ENCODE results near the gene PDE9A. TPM values are rescaled to one million over a fixed set of nuclear protein-coding genes. Genes with fewer than 3 reads are reported as not detected.

PDE9A gene
- total and polyA plus RNA-seq, 4 experiments from 2014 or later = 2.2 to 9.2 (median 5.3) TPM

DNA sequence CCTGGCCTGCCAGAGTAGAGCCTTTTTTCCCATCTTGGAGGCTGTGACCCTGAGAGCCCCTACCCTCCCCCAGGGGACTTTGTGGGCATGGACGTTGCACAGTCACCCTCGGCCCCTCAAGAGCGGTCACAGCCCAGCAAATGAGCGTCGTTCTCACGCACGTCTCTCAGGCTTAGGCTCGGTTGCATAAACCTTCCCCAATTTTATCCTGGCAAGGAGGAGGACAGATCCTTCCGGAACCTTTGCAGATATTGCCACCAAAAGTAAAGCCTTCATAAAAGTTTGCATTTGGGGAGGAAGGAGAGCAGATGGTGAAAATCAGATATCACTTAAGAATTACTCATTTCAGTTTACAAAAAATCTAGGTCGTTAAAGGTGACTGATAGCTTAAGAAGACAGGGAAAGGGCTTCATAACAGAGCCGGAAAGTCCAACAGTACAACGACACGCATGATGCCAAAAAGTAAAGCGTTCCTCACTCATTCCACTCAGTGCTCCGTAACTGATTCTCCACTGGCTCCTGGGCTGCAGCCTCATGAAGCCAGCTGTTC is 29.3 kb downstream of the PDE9A start:
- POLR2A ChIA-PET (ENCODE audit: partially characterized antibody) = interaction anchor here (0.8 to 2.7 kb wide), 2 partner anchors 28 to 65 kb away, joined by 3 to 20 read pairs; no protein-coding TSS in a partner anchor
- H3K9me3 ChIP-seq (ENCODE audit: control insufficient read depth in 1 of 2, low read length in 2 of 2) = no peaks in the 10 kb centered on the region
- no peaks in the 10 kb centered on the region for H3K27me3 Mint-ChIP-seq
- peaks cover 30 to 64% (median 41%) of the 10 kb centered on the region in 4 donors for H3K4me1 Mint-ChIP-seq
- CTCF ChIA-PET (ENCODE audit: partially characterized antibody) = interaction anchor here (1.0 kb wide), 1 partner anchor 8 kb away, joined by 3 read pairs; no protein-coding TSS in a partner anchor
- peak overlapping the region in 5 of 8 donors; percentile 15 to 76 (median 42) for H3K4me3 Mint-ChIP-seq
- no peak for DNase-seq
- H3K27ac ChIP-seq (ENCODE audit: low read depth, low read length) = no peak overlapping the region
- intact Hi-C loops (cut with micrococcal nuclease) = loop anchor here (5.0 to 10.0 kb wide), 3 partner anchors 65 to 132 kb away; no protein-coding TSS in a partner anchor
- H3K4me1 ChIP-seq (ENCODE audit: insufficient read depth, low read length) = peaks cover 46% of the 10 kb centered on the region
- H3K36me3 ChIP-seq (ENCODE audit: insufficient read depth, low read length) = no peaks in the 10 kb centered on the region
- H3K4me3 ChIP-seq (ENCODE audit: low read length in 2 of 2) = no peak overlapping the region
- no peaks in the 10 kb centered on the region for H3K9me3 Mint-ChIP-seq
- H3K27ac Mint-ChIP-seq = peak overlapping the region; percentile 3 to 82 (median 42)
- no peaks in the 10 kb centered on the region for H3K27me3 ChIP-seq (ENCODE audit: insufficient read depth, low read length)
- H3K36me3 Mint-ChIP-seq = peaks cover 0 to under 1% of the 10 kb centered on the region in 2 donors

DNA sequence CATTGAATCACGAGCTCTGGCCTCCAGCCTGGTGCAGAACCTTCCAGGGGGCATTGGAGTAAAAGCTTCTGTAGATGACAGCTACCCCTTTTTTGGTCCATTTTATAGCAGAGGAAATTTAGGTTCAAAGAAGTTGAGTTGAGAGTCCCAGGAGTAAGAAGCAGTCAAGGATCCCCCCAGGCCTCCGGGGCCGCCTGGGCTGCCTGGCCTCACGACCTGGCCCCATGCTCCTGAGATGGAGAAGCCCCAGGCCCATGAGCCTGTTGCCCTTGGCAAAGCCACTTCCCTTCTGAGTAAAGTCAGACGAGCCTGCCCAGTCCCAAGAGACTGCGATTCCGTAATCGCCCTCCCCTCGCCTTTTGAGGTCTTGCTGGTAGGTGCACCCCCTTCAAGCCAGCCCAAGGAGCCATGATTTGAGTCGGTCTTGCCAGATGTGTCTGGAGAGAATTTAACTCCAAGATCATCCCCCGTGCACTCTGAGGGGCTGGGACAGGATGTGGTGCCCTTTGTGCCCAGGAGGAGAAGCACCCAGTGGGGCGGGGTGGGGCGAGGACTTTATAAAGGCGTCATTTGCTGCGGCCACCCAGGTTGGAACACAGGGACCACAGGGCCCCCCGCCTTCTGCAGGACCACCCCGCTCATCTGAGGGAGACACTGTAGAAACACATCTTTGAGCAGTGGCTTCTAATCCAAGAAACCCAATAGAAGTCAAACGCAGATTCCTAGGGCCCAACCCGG is 30.1 kb downstream of the PDE9A start:
- peak overlapping the region; percentile 86 to 95 (median 91) for H3K27ac Mint-ChIP-seq
- H3K4me1 Mint-ChIP-seq = peaks cover 27 to 56% (median 37%) of the 10 kb centered on the region in 4 donors
- Histone ChIP-seq H3K4me3 (ENCODE audit: low read length in 2 of 2) (peak overlapping the region; percentile 39 to 51), H3K27me3 (ENCODE audit: insufficient read depth, low read length) (no peaks in the 10 kb centered on the region), H3K9me3 (ENCODE audit: control insufficient read depth in 1 of 2, low read length in 2 of 2) (no peaks in the 10 kb centered on the region), H3K27ac (ENCODE audit: low read depth, low read length) (peak overlapping the region; percentile 19), H3K36me3 (ENCODE audit: insufficient read depth, low read length) (no peaks in the 10 kb centered on the region), H3K4me1 (ENCODE audit: insufficient read depth, low read length) (peaks cover 46% of the 10 kb centered on the region)
- CTCF ChIA-PET (ENCODE audit: partially characterized antibody) = interaction anchor here (1.0 kb wide), 1 partner anchor 9 kb away, joined by 3 read pairs; no protein-coding TSS in a partner anchor
- no peaks in the 10 kb centered on the region for H3K27me3 Mint-ChIP-seq
- peaks cover 0 to 3% of the 10 kb centered on the region in 2 donors for H3K36me3 Mint-ChIP-seq
- POLR2A ChIA-PET (ENCODE audit: partially characterized antibody) = interaction anchor here (0.8 to 2.7 kb wide), 8 partner anchors 29 to 209 kb away, joined by 3 to 20 read pairs (median 3); partner anchors contain the start of gene NDUFV3
- no peak for DNase-seq
- intact Hi-C loops (cut with micrococcal nuclease) = loop anchor here (2.0 to 10.0 kb wide), 4 partner anchors 64 to 131 kb away; no protein-coding TSS in a partner anchor
- H3K4me3 Mint-ChIP-seq = peak overlapping the region; percentile 74 to 90 (median 84)
- no peaks in the 10 kb centered on the region for H3K9me3 Mint-ChIP-seq

DNA sequence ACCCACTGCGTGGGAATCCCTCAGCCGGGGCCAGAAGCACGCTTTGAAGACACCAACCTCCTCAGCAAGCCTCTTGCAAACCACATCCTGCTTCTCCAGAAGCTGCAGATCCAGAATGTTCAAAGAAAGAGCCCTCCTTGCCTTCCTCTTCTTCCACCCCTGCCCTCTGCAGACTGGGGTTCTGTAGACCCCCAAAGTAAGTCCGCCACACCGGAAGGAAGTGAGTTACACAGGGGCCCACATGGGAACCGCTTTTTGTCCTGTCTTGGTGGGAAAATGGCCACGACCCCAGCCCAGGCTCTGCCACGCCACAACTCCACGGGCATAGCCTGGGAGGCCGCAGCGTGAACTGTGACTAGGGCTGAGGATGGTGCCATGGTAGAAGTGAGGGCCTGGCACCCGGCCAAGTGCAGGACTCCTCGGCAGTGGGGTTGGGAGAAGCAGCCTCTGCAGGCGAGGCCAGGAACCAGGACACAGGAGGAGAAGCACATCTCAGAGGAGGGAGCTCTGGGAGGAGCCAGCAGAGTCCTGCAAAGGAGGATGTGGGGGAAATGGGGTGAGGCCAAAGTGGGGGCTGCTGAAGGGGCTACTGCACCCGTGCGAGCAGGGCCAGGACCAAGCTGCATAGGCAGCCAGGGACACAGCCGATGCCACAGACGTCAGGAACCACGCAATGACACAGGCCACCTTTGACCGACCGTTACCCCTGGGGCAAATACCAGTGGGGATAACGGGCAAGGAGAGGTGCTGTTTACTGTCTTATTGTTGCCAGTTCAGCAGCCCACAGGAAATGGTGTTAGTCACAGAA is 30.9 kb downstream of the PDE9A start:
- Histone ChIP-seq H3K27me3 (ENCODE audit: insufficient read depth, low read length) (no peaks in the 10 kb centered on the region), H3K27ac (ENCODE audit: low read depth, low read length) (peak overlapping the region; percentile 19), H3K9me3 (ENCODE audit: control insufficient read depth in 1 of 2, low read length in 2 of 2) (no peaks in the 10 kb centered on the region), H3K4me1 (ENCODE audit: insufficient read depth, low read length) (peaks cover 46% of the 10 kb centered on the region), H3K4me3 (ENCODE audit: low read length in 2 of 2) (peak overlapping the region; percentile 39 to 51), H3K36me3 (ENCODE audit: insufficient read depth, low read length) (no peaks in the 10 kb centered on the region)
- no peaks in the 10 kb centered on the region for H3K27me3 Mint-ChIP-seq
- H3K27ac Mint-ChIP-seq = peak overlapping the region; percentile 86 to 95 (median 91)
- ChIA-PET CTCF (ENCODE audit: partially characterized antibody) (interaction anchor here (1.0 to 1.3 kb wide), 4 partner anchors 10 to 129 kb away, joined by 3 to 6 read pairs (median 4); no protein-coding TSS in a partner anchor), POLR2A (ENCODE audit: partially characterized antibody) (interaction anchor here (0.7 to 2.7 kb wide), 11 partner anchors 9 to 457 kb away, joined by 3 to 20 read pairs (median 3); partner anchors contain the start of gene NDUFV3)
- peak; percentile 52 to 74 (median 62) for DNase-seq
- intact Hi-C loops (cut with micrococcal nuclease) = loop anchor here (2.0 to 10.0 kb wide), 4 partner anchors 63 to 130 kb away; no protein-coding TSS in a partner anchor
- peaks cover 0 to 3% of the 10 kb centered on the region in 2 donors for H3K36me3 Mint-ChIP-seq
- no peaks in the 10 kb centered on the region for H3K9me3 Mint-ChIP-seq
- H3K4me3 Mint-ChIP-seq = peak overlapping the region; percentile 74 to 90 (median 84)
- peaks cover 27 to 54% (median 37%) of the 10 kb centered on the region in 4 donors for H3K4me1 Mint-ChIP-seq

DNA sequence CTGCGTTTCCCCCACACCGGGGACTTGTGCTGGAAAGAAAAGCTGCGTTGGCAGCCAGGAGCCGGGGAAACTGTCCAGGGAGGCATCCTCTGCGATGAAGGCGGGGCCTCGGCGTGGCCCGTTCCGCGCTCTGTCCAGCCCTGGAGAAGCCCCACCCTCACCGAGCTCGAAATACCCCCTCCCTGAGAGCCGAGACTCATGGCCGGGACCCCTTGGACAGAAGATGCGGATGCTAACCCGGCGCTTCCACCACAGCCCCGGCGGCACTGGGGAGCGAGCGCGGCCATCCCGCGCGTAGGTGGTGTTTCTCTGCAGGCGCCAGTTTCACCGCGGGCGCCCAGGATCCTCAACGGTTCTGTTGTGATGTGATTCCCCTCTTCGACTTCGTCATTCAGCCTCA is 31.6 kb downstream of the PDE9A start:
- no peaks in the 10 kb centered on the region for H3K9me3 ChIP-seq (ENCODE audit: control insufficient read depth in 1 of 2, low read length in 2 of 2)
- peak overlapping the region in 1 of 2 donors; percentile 51 for H3K4me3 ChIP-seq (ENCODE audit: low read length in 2 of 2)
- no peaks in the 10 kb centered on the region for H3K9me3 Mint-ChIP-seq
- H3K36me3 Mint-ChIP-seq = peaks cover 0 to 3% of the 10 kb centered on the region in 2 donors
- peak overlapping the region; percentile 74 to 90 (median 84) for H3K4me3 Mint-ChIP-seq
- H3K27ac ChIP-seq (ENCODE audit: low read depth, low read length) = peak overlapping the region; percentile 19
- intact Hi-C loops (cut with micrococcal nuclease) = loop anchor here (2.0 to 10.0 kb wide), 2 partner anchors 98 to 130 kb away; no protein-coding TSS in a partner anchor
- peaks cover 27 to 54% (median 37%) of the 10 kb centered on the region in 4 donors for H3K4me1 Mint-ChIP-seq
- no peaks in the 10 kb centered on the region for H3K27me3 ChIP-seq (ENCODE audit: insufficient read depth, low read length)
- peaks cover 46% of the 10 kb centered on the region for H3K4me1 ChIP-seq (ENCODE audit: insufficient read depth, low read length)
- no peaks in the 10 kb centered on the region for H3K36me3 ChIP-seq (ENCODE audit: insufficient read depth, low read length)
- ChIA-PET CTCF (ENCODE audit: partially characterized antibody) (interaction anchor here (1.0 to 1.3 kb wide), 4 partner anchors 9 to 128 kb away, joined by 3 to 6 read pairs (median 4); no protein-coding TSS in a partner anchor), POLR2A (ENCODE audit: partially characterized antibody) (interaction anchor here (0.7 to 2.7 kb wide), 8 partner anchors 8 to 458 kb away, joined by 3 to 20 read pairs (median 4); partner anchors contain the start of gene NDUFV3)
- DNase-seq = peak in 2 of 5 donors; percentile 11 to 46
- no peaks in the 10 kb centered on the region for H3K27me3 Mint-ChIP-seq
- H3K27ac Mint-ChIP-seq = peak overlapping the region in 6 of 7 donors; percentile 72 to 95 (median 86)

DNA sequence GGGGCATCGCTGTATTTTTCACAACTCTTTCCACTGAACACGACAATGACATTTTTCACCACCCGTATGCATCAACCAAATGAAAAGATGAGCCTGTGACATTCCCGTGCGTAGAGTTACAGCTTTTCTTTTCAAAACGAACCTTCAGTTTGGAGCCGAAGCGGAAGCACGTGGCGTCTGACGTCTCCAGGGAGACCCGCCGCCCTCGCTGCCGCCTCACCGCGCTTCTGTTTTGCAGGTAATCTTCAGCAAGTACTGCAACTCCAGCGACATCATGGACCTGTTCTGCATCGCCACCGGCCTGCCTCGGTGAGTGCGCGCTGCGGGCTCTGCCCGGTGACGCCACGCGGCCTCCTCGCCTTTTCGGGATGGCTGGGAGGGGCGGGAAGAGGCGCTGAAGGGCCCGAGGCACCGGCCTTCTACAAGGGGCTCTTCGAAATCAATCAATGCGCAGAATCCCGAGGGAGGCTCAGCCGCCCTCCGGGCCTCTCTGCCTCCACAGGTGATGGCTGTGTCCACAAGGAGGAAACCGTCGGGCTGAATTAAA is 32.6 kb downstream of the PDE9A start:
- POLR2A ChIA-PET (ENCODE audit: partially characterized antibody) = no interaction called here
- Histone ChIP-seq H3K4me3 (ENCODE audit: low read length in 2 of 2) (no peak overlapping the region), H3K36me3 (ENCODE audit: insufficient read depth, low read length) (no peaks in the 10 kb centered on the region), H3K27me3 (ENCODE audit: insufficient read depth, low read length) (no peaks in the 10 kb centered on the region), H3K4me1 (ENCODE audit: insufficient read depth, low read length) (peaks cover 45% of the 10 kb centered on the region), H3K9me3 (ENCODE audit: control insufficient read depth in 1 of 2, low read length in 2 of 2) (no peaks in the 10 kb centered on the region), H3K27ac (ENCODE audit: low read depth, low read length) (no peak overlapping the region)
- peaks cover 0 to 3% of the 10 kb centered on the region in 2 donors for H3K36me3 Mint-ChIP-seq
- H3K4me1 Mint-ChIP-seq = peaks cover 27 to 49% (median 36%) of the 10 kb centered on the region in 4 donors
- intact Hi-C loops (cut with micrococcal nuclease) = loop anchor here (2.0 to 10.0 kb wide), 2 partner anchors 97 to 129 kb away; no protein-coding TSS in a partner anchor
- DNase-seq = no peak
- CTCF ChIA-PET (ENCODE audit: partially characterized antibody) = no interaction called here
- peak overlapping the region in 3 of 8 donors; percentile 6 to 55 (median 38) for H3K4me3 Mint-ChIP-seq
- no peaks in the 10 kb centered on the region for H3K9me3 Mint-ChIP-seq
- no peaks in the 10 kb centered on the region for H3K27me3 Mint-ChIP-seq
- H3K27ac Mint-ChIP-seq = peak overlapping the region in 3 of 7 donors; percentile 10 to 60 (median 46)

DNA sequence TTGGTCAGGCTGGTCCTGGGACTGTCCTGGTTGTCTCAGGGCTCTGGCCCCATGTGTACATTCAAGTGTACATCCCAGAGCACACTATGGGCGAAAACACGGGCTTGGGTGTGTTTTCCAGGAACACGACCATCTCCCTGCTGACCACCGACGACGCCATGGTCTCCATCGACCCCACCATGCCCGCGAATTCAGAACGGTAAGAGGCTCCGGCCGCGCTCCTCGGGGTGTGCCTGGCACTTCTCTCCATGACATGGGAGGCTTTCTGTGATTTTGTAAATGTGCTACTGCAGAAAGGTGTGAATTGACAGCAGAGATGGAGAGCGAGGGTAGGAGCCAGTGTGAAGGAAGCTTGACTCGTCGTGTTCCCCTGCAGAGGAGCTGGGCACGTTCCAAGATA is 34.4 kb downstream of the PDE9A start:
- H3K27ac ChIP-seq (ENCODE audit: low read depth, low read length) = no peak overlapping the region
- no peaks in the 10 kb centered on the region for H3K36me3 ChIP-seq (ENCODE audit: insufficient read depth, low read length)
- intact Hi-C loops (cut with micrococcal nuclease) = loop anchor here (10.0 kb wide), 1 partner anchor 127 kb away; no protein-coding TSS in a partner anchor
- H3K9me3 ChIP-seq (ENCODE audit: control insufficient read depth in 1 of 2, low read length in 2 of 2) = no peaks in the 10 kb centered on the region
- H3K4me1 Mint-ChIP-seq = peaks cover 14 to 31% (median 21%) of the 10 kb centered on the region in 4 donors
- ChIA-PET CTCF (ENCODE audit: partially characterized antibody) (no interaction called here), POLR2A (ENCODE audit: partially characterized antibody) (no interaction called here)
- peaks cover 0 to 3% of the 10 kb centered on the region in 2 donors for H3K36me3 Mint-ChIP-seq
- H3K27ac Mint-ChIP-seq = peak overlapping the region in 1 of 7 donors; percentile 22
- H3K4me3 ChIP-seq (ENCODE audit: low read length in 2 of 2) = no peak overlapping the region
- no peak for DNase-seq
- no peaks in the 10 kb centered on the region for H3K27me3 Mint-ChIP-seq
- no peaks in the 10 kb centered on the region for H3K27me3 ChIP-seq (ENCODE audit: insufficient read depth, low read length)
- peaks cover 27% of the 10 kb centered on the region for H3K4me1 ChIP-seq (ENCODE audit: insufficient read depth, low read length)
- no peaks in the 10 kb centered on the region for H3K9me3 Mint-ChIP-seq
- H3K4me3 Mint-ChIP-seq = no peak overlapping the region
